PC-9 (cell line): ENCODE data around the gene BPHL. TPM values are rescaled to one million over a fixed set of nuclear protein-coding genes. Genes with fewer than 3 reads are reported as not detected.

Source experiments
- BruUV-seq: library from RNA; stranded (reverse); fragments of 400-500 nt; replicated peaks from 2 replicates; lab custom pipeline; 2021; lab: Mats Ljungman, UMichigan
- CTCF ChIA-PET: fragments of 300-600 bp; sonication (Branson Sonifier 250); formaldehyde crosslinking; loops from one replicate; lab custom pipeline; 2022; ENCODE audit warnings: antibody characterized with exemption; lab: Charles Lee
- POLR2A ChIA-PET: fragments of 300-600 bp; sonication (Branson Sonifier 250); formaldehyde crosslinking; loops from one replicate; lab custom pipeline; 2022; ENCODE audit warnings: antibody characterized with exemption; ENCODE audit not compliant: unreplicated experiment; lab: Charles Lee
- DNase-seq, 2 experiments: peaks; one replicate each; pipeline versions ENCODE4 v3.0.0 to v3.0.0-alpha.2; 2015 to 2022; ENCODE audit warnings: mixed read lengths in 1 of 2
- H2AFZ ChIP-seq: fragments of 200-600 bp; sonication (generic); 2 replicates; pipeline ENCODE4 v1.8.1; 2017; ENCODE audit warnings: antibody characterized with exemption
- H3F3A ChIP-seq: fragments of 200-600 bp; sonication (generic); 2 replicates; pipeline ENCODE4 v1.8.1; 2017; ENCODE audit warnings: antibody characterized with exemption, mild to moderate bottlenecking, low read depth; ENCODE audit not compliant: insufficient read depth
- H3K27ac ChIP-seq: fragments of 200-600 bp; sonication (generic); 2 replicates; pipeline ENCODE4 v1.6.1; 2016; ENCODE audit warnings: mixed run types
- H3K27me3 ChIP-seq: fragments of 200-600 bp; sonication (generic); 2 replicates; pipeline ENCODE4 v1.6.1; 2016; ENCODE audit warnings: low read depth, mixed run types; ENCODE audit not compliant: insufficient read depth
- H3K36me3 ChIP-seq: fragments of 200-600 bp; sonication (generic); 2 replicates; pipeline ENCODE4 v1.6.1; 2016; ENCODE audit warnings: low read depth, mixed run types
- H3K4me1 ChIP-seq: fragments of 200-600 bp; sonication (generic); replicated peaks from 2 replicates; pipeline ENCODE4 v1.6.1; 2016; ENCODE audit warnings: mixed run types; ENCODE audit not compliant: insufficient read depth
- H3K4me2 ChIP-seq: fragments of 200-600 bp; sonication (generic); 2 replicates; pipeline ENCODE4 v1.6.1; 2017; ENCODE audit warnings: mixed run types
- H3K4me3 ChIP-seq: fragments of 200-600 bp; sonication (generic); 2 replicates; pipeline ENCODE4 v1.6.1; 2016; ENCODE audit warnings: mixed run types
- H3K79me2 ChIP-seq: fragments of 200-600 bp; sonication (generic); 2 replicates; pipeline ENCODE4 v1.6.1; 2017; ENCODE audit warnings: low read depth, mixed run types
- H3K9me2 ChIP-seq: fragments of 200-600 bp; sonication (generic); 2 replicates; pipeline ENCODE4 v1.8.1; 2017; ENCODE audit warnings: mild to moderate bottlenecking; ENCODE audit not compliant: insufficient read depth
- H3K9me3 ChIP-seq: fragments of 200-600 bp; sonication (generic); 2 replicates; pipeline ENCODE4 v1.8.1; 2016; ENCODE audit warnings: low read depth; ENCODE audit not compliant: insufficient read depth
- H4K20me1 ChIP-seq: fragments of 200-600 bp; sonication (generic); 2 replicates; pipeline ENCODE4 v1.8.1; 2017; ENCODE audit not compliant: insufficient read depth
- CTCF ChIP-seq: fragments of 200-600 bp; sonication (generic); conservative IDR thresholded peaks from 2 replicates; pipeline ENCODE4 v1.6.1; 2017; ENCODE audit warnings: mixed run types, antibody characterized with exemption, mild to moderate bottlenecking, moderate library complexity
- EZH2 ChIP-seq: fragments of 200-600 bp; sonication (generic); IDR thresholded peaks from 2 replicates; pipeline ENCODE4 v1.8.0; 2017; ENCODE audit warnings: antibody characterized with exemption, low read depth
- intact Hi-C: fragments of 100-400 bp; cut with micrococcal nuclease; formaldehyde crosslinking; loops from one replicate; pipeline ENCODE4 v1.10.0; 2022; ENCODE audit not compliant: unreplicated experiment
- total RNA-seq: library from RNA; stranded (reverse); gene quantifications from 2 replicates; pipeline ENCODE4 v1.2.3, GENCODE V29; 2021

The BPHL gene
- total RNA-seq, 1 experiment from 2014 or later = 23.7 TPM

GRCh38 chr6:3190056-3190455, 71.5 kb downstream of the BPHL start:
- no peaks in the 10 kb centered on the region for H3K36me3 ChIP-seq
- H3K4me1 ChIP-seq = peaks cover 8% of the 10 kb centered on the region; the same call in 1 of the 2 replicates
- no peaks in the 10 kb centered on the region for H4K20me1 ChIP-seq
- H3F3A ChIP-seq = peaks cover 4% of the 10 kb centered on the region; the same call in 1 of the 2 replicates
- H3K4me3 ChIP-seq = no peak overlapping the region
- ChIA-PET CTCF (interaction anchor here (0.6 kb wide), 1 partner anchor 439 kb away, joined by 3 read pairs; the partner anchor contains the start of gene MYLK4), POLR2A (no interaction called here)
- no TSS peak for BruUV-seq
- no peaks in the 10 kb centered on the region for H3K9me3 ChIP-seq
- H3K9me2 ChIP-seq = no peaks in the 10 kb centered on the region
- H3K27ac ChIP-seq = no peak overlapping the region
- no peak overlapping the region for H3K4me2 ChIP-seq
- no peak overlapping the region for H2AFZ ChIP-seq
- TF ChIP-seq CTCF (no peak), EZH2 (no peak)
- H3K27me3 ChIP-seq = no peaks in the 10 kb centered on the region
- intact Hi-C loops = no loop called here
- no peaks in the 10 kb centered on the region for H3K79me2 ChIP-seq
- no peak for DNase-seq

GRCh38 chr6:3190779-3191178, 72.3 kb downstream of the BPHL start:
- Histone ChIP-seq H3K36me3 (no peaks in the 10 kb centered on the region), H4K20me1 (no peaks in the 10 kb centered on the region), H3F3A (peaks cover 4% of the 10 kb centered on the region; the same call in 1 of the 2 replicates), H3K4me3 (no peak overlapping the region), H3K27me3 (no peaks in the 10 kb centered on the region), H2AFZ (no peak overlapping the region), H3K9me3 (no peaks in the 10 kb centered on the region), H3K9me2 (no peaks in the 10 kb centered on the region), H3K27ac (no peak overlapping the region), H3K4me1 (peaks cover 8% of the 10 kb centered on the region), H3K79me2 (no peaks in the 10 kb centered on the region), H3K4me2 (no peak overlapping the region)
- TF ChIP-seq EZH2 (no peak), CTCF (no peak)
- intact Hi-C loops = no loop called here
- CTCF ChIA-PET = interaction anchor here (0.6 kb wide), 1 partner anchor 440 kb away, joined by 3 read pairs; the partner anchor contains the start of gene MYLK4
- POLR2A ChIA-PET = no interaction called here
- BruUV-seq = no TSS peak
- DNase-seq = no peak

GRCh38 chr6:3193102-3193849, 74.8 kb downstream of the BPHL start:
- intact Hi-C loops = no loop called here

More at GRCh38 chr6:3193102-3193849, 74.8 kb downstream of the BPHL start:
- Histone ChIP-seq H3F3A (no peaks in the 10 kb centered on the region), H3K4me3 (no peak overlapping the region), H3K4me1 (peaks cover 17% of the 10 kb centered on the region), H3K9me3 (no peaks in the 10 kb centered on the region), H3K4me2 (no peak overlapping the region), H3K27ac (no peak overlapping the region), H3K9me2 (no peaks in the 10 kb centered on the region), H3K79me2 (no peaks in the 10 kb centered on the region), H2AFZ (no peak overlapping the region), H3K36me3 (no peaks in the 10 kb centered on the region), H3K27me3 (no peaks in the 10 kb centered on the region), H4K20me1 (no peaks in the 10 kb centered on the region)
- ChIA-PET POLR2A (no interaction called here), CTCF (no interaction called here)
- BruUV-seq = no TSS peak
- TF ChIP-seq EZH2 (no peak), CTCF (no peak)
- DNase-seq = no peak
